HL-60/S4 treated with retinoic acid at 250 ng/mL for 4 days and 3 days (cell line): ENCODE measurements around the gene RNF227.
"Not testable (repeated sequence)": the region's sequence is repeated elsewhere in the genome, so short reads cannot be mapped to it uniquely, and the experiment has no call there.

ENCODE experiments used
- in situ Hi-C: fragments of 300-500 bp; cut with MboI; formaldehyde crosslinking; loops from 2 replicates; pipeline ENCODE4 v1.7.0; 2022; ENCODE audit warnings: low sequenced_read_pairs

RNF227 gene

GRCh38 chr17:7867881-7868329 lies 48.2 kb downstream of the RNF227 start:
- in situ Hi-C loops: no loop called here

GRCh38 chr17:7864995-7865650 lies 51.0 kb downstream of the RNF227 start:
- in situ Hi-C loops: no loop called here

DNA sequence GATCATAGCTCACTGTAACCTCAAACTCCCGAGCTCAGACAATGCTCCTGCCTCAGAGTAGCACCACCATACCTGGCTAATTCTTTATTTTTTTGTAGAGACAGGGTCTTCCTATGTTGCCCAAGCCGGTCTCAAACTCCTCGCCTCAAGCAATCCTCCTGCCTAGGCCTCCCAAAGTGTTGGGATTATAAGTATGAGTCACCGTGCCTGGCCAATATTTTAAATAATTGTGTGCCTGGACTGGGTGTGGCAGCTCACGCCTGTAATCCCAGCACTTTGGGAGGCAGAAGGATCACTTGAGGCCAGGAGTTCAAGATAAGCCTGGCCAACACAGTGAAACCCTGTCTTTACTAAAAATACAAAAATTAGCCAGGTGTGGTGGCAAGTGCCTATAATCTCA lies 51.7 kb downstream of the RNF227 start:
- in situ Hi-C loops: not testable (repeated sequence)
